OCI-LY7 (cell line): ENCODE results near the gene TAS2R50. TPM values are rescaled to one million over a fixed set of nuclear protein-coding genes. Genes with fewer than 3 reads are reported as not detected.

Experiments used
- BruUV-seq: library from RNA; stranded (reverse); fragments of 400-500 nt; replicated peaks from 2 replicates; lab custom pipeline; 2021; lab: Mats Ljungman, UMichigan
- CTCF ChIA-PET: fragments of 300-600 bp; sonication (Branson Sonifier 250); formaldehyde crosslinking; loops from one replicate; lab custom pipeline; 2022; ENCODE audit warnings: antibody characterized with exemption; ENCODE audit not compliant: unreplicated experiment; lab: Charles Lee
- POLR2A ChIA-PET: fragments of 300-600 bp; sonication (Branson Sonifier 250); formaldehyde crosslinking; loops from one replicate; lab custom pipeline; 2022; ENCODE audit warnings: antibody characterized with exemption; lab: Charles Lee
- DNase-seq: peaks from one replicate; pipeline ENCODE4 v3.0.0-alpha.2; 2015; ENCODE audit warnings: low spot score
- H2AFZ ChIP-seq: fragments of 200-600 bp; sonication (generic), shearing (Covaris generic); 2 replicates; pipeline ENCODE4 v1.6.1; 2014; ENCODE audit warnings: mild to moderate bottlenecking, antibody characterized with exemption, low read length, moderate library complexity
- H3K27ac ChIP-seq: fragments of 200-600 bp; sonication (generic); 2 replicates; pipeline ENCODE4 v1.5.1; 2014; ENCODE audit warnings: mixed run types, low read depth, mild to moderate bottlenecking, moderate library complexity, low read length, inconsistent platforms; ENCODE audit not compliant: poor library complexity, severe bottlenecking
- H3K36me3 ChIP-seq: fragments of 200-600 bp; sonication (generic); 2 replicates; pipeline ENCODE4 v1.6.1; 2014; ENCODE audit warnings: mild to moderate bottlenecking, antibody characterized with exemption, low read length, moderate library complexity, mixed read lengths; ENCODE audit not compliant: insufficient read depth
- H3K4me1 ChIP-seq: fragments of 200-600 bp; sonication (generic); 2 replicates; pipeline ENCODE4 v1.5.1; 2014; ENCODE audit warnings: mild to moderate bottlenecking, low read length; ENCODE audit not compliant: insufficient read depth, poor library complexity, severe bottlenecking
- H3K4me2 ChIP-seq: fragments of 200-600 bp; sonication (generic); 2 replicates; pipeline ENCODE4 v1.6.1; 2014; ENCODE audit warnings: mild to moderate bottlenecking, low read length
- H3K4me3 ChIP-seq: fragments of 200-600 bp; sonication (generic); 2 replicates; pipeline ENCODE4 v1.5.1; 2014; ENCODE audit warnings: mild to moderate bottlenecking, low read depth, low read length; ENCODE audit not compliant: poor library complexity, severe bottlenecking
- H3K79me2 ChIP-seq: fragments of 200-600 bp; sonication (generic); 2 replicates; pipeline ENCODE4 v1.6.1; 2016; ENCODE audit warnings: low read depth, mild to moderate bottlenecking, low read length, moderate library complexity, mixed read lengths; ENCODE audit not compliant: insufficient read depth
- H3K9me2 ChIP-seq: fragments of 200-600 bp; sonication (generic); 2 replicates; pipeline ENCODE4 v1.6.1; 2016; ENCODE audit warnings: mild to moderate bottlenecking, low read length, mixed read lengths; ENCODE audit not compliant: insufficient read depth
- H3K9me3 ChIP-seq: fragments of 200-600 bp; sonication (generic); 2 replicates; pipeline ENCODE4 v1.6.1; 2014; ENCODE audit warnings: mild to moderate bottlenecking, mixed run types, low read length, mixed read lengths
- H4K20me1 ChIP-seq: fragments of 200-600 bp; sonication (generic); 2 replicates; pipeline ENCODE4 v1.6.1; 2014; ENCODE audit warnings: mild to moderate bottlenecking, antibody characterized with exemption, low read length, moderate library complexity, mixed read lengths; ENCODE audit not compliant: insufficient read depth
- CTCF ChIP-seq: fragments of 200-600 bp; sonication (generic); conservative IDR thresholded peaks from 2 replicates; pipeline ENCODE4 v1.5.1; 2014; ENCODE audit warnings: mild to moderate bottlenecking, antibody characterized with exemption, low read length, moderate library complexity, mixed read lengths
- EZH2phosphoT487 ChIP-seq: fragments of 200-600 bp; sonication (generic); IDR thresholded peaks from 2 replicates; pipeline ENCODE4 v1.6.1; 2018; ENCODE audit warnings: low read depth, borderline replicate concordance, mild to moderate bottlenecking, mixed run types, antibody characterized with exemption, low read length, moderate library complexity, mixed read lengths
- intact Hi-C: fragments of 100-400 bp; cut with micrococcal nuclease; formaldehyde crosslinking; loops from one replicate; pipeline ENCODE4 v1.10.0; 2022; ENCODE audit not compliant: unreplicated experiment
- total RNA-seq, 2 experiments: library from RNA; depleted of rRNA in 1 of 2; stranded (reverse); fragments of >200 nt in 1 of 2; shearing (Covaris generic) in 1 of 2; gene quantifications; 2 replicates each; pipeline ENCODE4 v1.2.3, GENCODE V29; 2014 to 2022

Gene TAS2R50
- total RNA-seq, 2 experiments from 2014 or later, result 1.4 to 1.6 TPM

- H3K4me2 ChIP-seq, result no peak overlapping the region
- H3K79me2 ChIP-seq, result no peaks in the 10 kb centered on the region
- DNase-seq, result no peak
- no peaks in the 10 kb centered on the region for H4K20me1 ChIP-seq
- CTCF ChIA-PET, result no interaction called here
- H3K36me3 ChIP-seq, result no peaks in the 10 kb centered on the region
- H3K9me2 ChIP-seq, result no peaks in the 10 kb centered on the region
- no peak overlapping the region for H3K27ac ChIP-seq
- intact Hi-C loops, result no loop called here
- TF ChIP-seq EZH2phosphoT487 (no peak), CTCF (no peak)
- no peaks in the 10 kb centered on the region for H3K4me1 ChIP-seq
- H2AFZ ChIP-seq, result no peak overlapping the region
- BruUV-seq, result no TSS peak
- no peak overlapping the region for H3K4me3 ChIP-seq
- POLR2A ChIA-PET, result interaction anchor here (0.6 to 0.7 kb wide), 2 partner anchors 11 to 1234 kb away, joined by 3 read pairs; no protein-coding TSS in a partner anchor
- H3K9me3 ChIP-seq, result no peaks in the 10 kb centered on the region
Measured at GRCh38 chr12:10943167-10943566, 43.5 kb downstream of the TAS2R50 start.

GRCh38 chr12:10941916-10942607 lies 44.6 kb downstream of the TAS2R50 start:
- ChIA-PET POLR2A (interaction anchor here (1.2 kb wide), 1 partner anchor 9 kb away, joined by 3 read pairs; no protein-coding TSS in a partner anchor), CTCF (no interaction called here)
- Histone ChIP-seq H3K4me3 (no peak overlapping the region), H2AFZ (no peak overlapping the region), H4K20me1 (no peaks in the 10 kb centered on the region), H3K9me3 (no peaks in the 10 kb centered on the region), H3K27ac (no peak overlapping the region), H3K36me3 (no peaks in the 10 kb centered on the region), H3K9me2 (no peaks in the 10 kb centered on the region), H3K4me2 (no peak overlapping the region), H3K79me2 (no peaks in the 10 kb centered on the region), H3K4me1 (no peaks in the 10 kb centered on the region)
- BruUV-seq, result no TSS peak
- intact Hi-C loops, result no loop called here
- DNase-seq, result no peak
- TF ChIP-seq EZH2phosphoT487 (no peak), CTCF (no peak)

- Histone ChIP-seq H2AFZ (no peak overlapping the region), H3K27ac (no peak overlapping the region), H3K4me3 (no peak overlapping the region), H3K4me2 (no peak overlapping the region), H3K4me1 (no peaks in the 10 kb centered on the region), H3K36me3 (no peaks in the 10 kb centered on the region), H3K9me3 (no peaks in the 10 kb centered on the region), H3K79me2 (no peaks in the 10 kb centered on the region), H4K20me1 (no peaks in the 10 kb centered on the region), H3K9me2 (no peaks in the 10 kb centered on the region)
- ChIA-PET POLR2A (no interaction called here), CTCF (no interaction called here)
- intact Hi-C loops, result no loop called here
- TF ChIP-seq EZH2phosphoT487 (no peak), CTCF (no peak)
- no TSS peak for BruUV-seq
- DNase-seq, result no peak
Measured at GRCh38 chr12:10941369-10941768, 45.3 kb downstream of the TAS2R50 start.
